Measurements from ENCODE around the gene IL18BP. TPM values are rescaled to one million over a fixed set of nuclear protein-coding genes. Genes with fewer than 3 reads are reported as not detected.

Gene IL18BP
- total RNA-seq, 2 experiments from 2014 or later, result 4.2 to 12.4 TPM

GRCh38 chr11:72037554-72038311 is 39.0 kb downstream of the IL18BP start:
- H3K9me3 ChIP-seq (ENCODE audit: low read length), result no peaks in the 10 kb centered on the region
- BruUV-seq (replicated peaks), result no TSS peak
- H3K9me2 ChIP-seq (ENCODE audit: insufficient read depth, low read length), result no peaks in the 10 kb centered on the region
- peak overlapping the region; percentile 84 for H3K27ac ChIP-seq (ENCODE audit: low read depth, low read length, poor library complexity, severe bottlenecking)
- CTCF ChIA-PET (ENCODE audit: unreplicated experiment), result interaction anchor here (0.9 kb wide), 1 partner anchor 12 kb away, joined by 4 read pairs; no protein-coding TSS in a partner anchor
- H3K36me3 ChIP-seq (ENCODE audit: insufficient read depth, low read length), result peaks cover 36% of the 10 kb centered on the region
- POLR2A ChIA-PET, result interaction anchor here (0.6 to 1.5 kb wide), 8 partner anchors 9 to 1075 kb away, joined by 3 to 7 read pairs (median 6); no protein-coding TSS in a partner anchor
- H3K79me2 ChIP-seq (ENCODE audit: insufficient read depth, low read depth, low read length), result peaks cover 52% of the 10 kb centered on the region; the same call in 1 of the 2 replicates
- peak overlapping the region; percentile 66 for H3K4me3 ChIP-seq (ENCODE audit: low read depth, low read length, poor library complexity, severe bottlenecking)
- intact Hi-C loops (cut with micrococcal nuclease; ENCODE audit: unreplicated experiment), result loop anchor here (1.0 kb wide), 1 partner anchor 43 kb away; the partner anchor contains the start of genes LRRC51 and NUMA1
- TF ChIP-seq CTCF (conservative IDR thresholded peaks at IDR 0.05; ENCODE audit: low read length) (no peak), EZH2phosphoT487 (IDR thresholded peaks at IDR 0.05; ENCODE audit: borderline replicate concordance, low read depth, low read length) (no peak)
- H2AFZ ChIP-seq (ENCODE audit: low read length), result no peak overlapping the region
- DNase-seq (ENCODE audit: low spot score), result peak; percentile 89
- peak overlapping the region; percentile 90 for H3K4me2 ChIP-seq (ENCODE audit: low read length)
- peaks cover 83% of the 10 kb centered on the region for H3K4me1 ChIP-seq (ENCODE audit: insufficient read depth, low read length, poor library complexity, severe bottlenecking)
- H4K20me1 ChIP-seq (ENCODE audit: insufficient read depth, low read length), result peaks cover 30% of the 10 kb centered on the region

- BruUV-seq (replicated peaks), result no TSS peak
- H3K9me3 ChIP-seq (ENCODE audit: low read length), result no peaks in the 10 kb centered on the region
- TF ChIP-seq CTCF (conservative IDR thresholded peaks at IDR 0.05; ENCODE audit: low read length), result no peak
- no peak for TF ChIP-seq EZH2phosphoT487 (IDR thresholded peaks at IDR 0.05; ENCODE audit: borderline replicate concordance, low read depth, low read length)
- H3K4me2 ChIP-seq (ENCODE audit: low read length), result peak overlapping the region; percentile 90
- no peak overlapping the region for H2AFZ ChIP-seq (ENCODE audit: low read length)
- CTCF ChIA-PET (ENCODE audit: unreplicated experiment), result interaction anchor here (0.9 to 1.6 kb wide), 3 partner anchors 13 to 14 kb away, joined by 3 to 7 read pairs (median 4); no protein-coding TSS in a partner anchor
- H3K79me2 ChIP-seq (ENCODE audit: insufficient read depth, low read depth, low read length), result peaks cover 52% of the 10 kb centered on the region; the same call in 1 of the 2 replicates
- H3K4me1 ChIP-seq (ENCODE audit: insufficient read depth, low read length, poor library complexity, severe bottlenecking), result peaks cover 79% of the 10 kb centered on the region
- POLR2A ChIA-PET, result interaction anchor here (0.6 to 1.9 kb wide), 11 partner anchors 9 to 1074 kb away, joined by 3 to 7 read pairs (median 5); no protein-coding TSS in a partner anchor
- DNase-seq (ENCODE audit: low spot score), result no peak
- peak overlapping the region; percentile 84 for H3K27ac ChIP-seq (ENCODE audit: low read depth, low read length, poor library complexity, severe bottlenecking)
- peaks cover 31% of the 10 kb centered on the region for H3K36me3 ChIP-seq (ENCODE audit: insufficient read depth, low read length)
- H3K9me2 ChIP-seq (ENCODE audit: insufficient read depth, low read length), result no peaks in the 10 kb centered on the region
- intact Hi-C loops (cut with micrococcal nuclease; ENCODE audit: unreplicated experiment), result loop anchor here (1.0 kb wide), 1 partner anchor 42 kb away; the partner anchor contains the start of genes LRRC51 and NUMA1
- H4K20me1 ChIP-seq (ENCODE audit: insufficient read depth, low read length), result peaks cover 30% of the 10 kb centered on the region
- H3K4me3 ChIP-seq (ENCODE audit: low read depth, low read length, poor library complexity, severe bottlenecking), result peak overlapping the region; percentile 66
Measured at GRCh38 chr11:72038491-72038890, 39.8 kb downstream of the IL18BP start.

Data from OCI-LY7 (cell line).